HG03280 (cell line): ENCODE data around the gene BARD1.
"Not testable (repeated sequence)": the region's sequence is repeated elsewhere in the genome, so short reads cannot be mapped to it uniquely, and the experiment has no call there.

ENCODE experiments used
- ATAC-seq: cut with Tn5 transposase; IDR thresholded peaks from one replicate; pipeline ENCODE4 v1.9.1; 2021; ENCODE audit warnings: mild to moderate bottlenecking, moderate library complexity; ENCODE audit not compliant: unreplicated experiment

Gene BARD1

DNA sequence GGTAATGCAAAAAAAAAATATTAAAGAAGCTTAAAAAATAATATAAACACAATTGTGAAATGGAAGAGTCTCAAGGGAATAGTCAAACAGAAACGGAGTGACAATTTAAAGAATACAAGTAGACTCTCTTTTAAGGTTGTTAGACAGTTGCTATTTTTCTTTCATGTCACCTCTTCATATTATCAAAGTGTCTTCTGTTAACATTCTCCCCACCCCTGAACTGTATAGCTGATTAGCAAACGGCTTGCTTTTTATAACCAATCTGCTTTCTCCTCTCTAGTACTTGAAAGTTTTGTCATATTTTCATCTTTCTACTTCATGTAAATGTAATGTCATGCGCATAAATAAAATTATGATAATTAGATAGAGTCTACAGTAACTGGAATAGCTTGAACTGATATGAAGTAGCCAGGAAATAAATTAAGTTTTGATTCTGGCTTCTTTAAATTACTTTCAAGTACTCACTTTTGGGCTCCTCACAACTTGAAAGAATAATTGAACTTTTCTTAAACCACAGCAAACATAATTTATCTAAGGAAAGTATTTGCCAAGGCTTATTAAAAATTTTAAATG is 37.0 kb downstream of the BARD1 start:
- ATAC-seq, result no peak

DNA sequence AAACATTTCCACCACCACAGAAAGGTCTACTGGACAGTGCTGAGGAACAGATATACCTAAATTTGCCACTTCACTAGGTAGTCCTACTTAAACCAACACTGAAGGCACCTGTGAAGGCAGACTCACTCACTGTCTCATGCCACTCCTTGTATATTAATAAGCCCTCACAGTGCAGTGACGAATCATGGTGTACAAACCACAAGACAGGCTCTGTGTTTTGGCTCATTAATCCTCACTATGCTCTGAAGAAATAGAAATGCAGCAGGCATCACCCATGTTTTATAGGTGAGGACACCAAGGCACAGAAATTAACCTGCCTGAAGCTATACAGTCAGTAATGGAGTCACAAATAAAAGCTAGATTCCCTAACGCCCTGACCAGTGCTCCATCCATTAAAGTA is 44.3 kb downstream of the BARD1 start:
- ATAC-seq, result no peak

- no peak for ATAC-seq
Observed at GRCh38 chr2:214753455-214753854, 56.0 kb downstream of the BARD1 start.

- no peak for ATAC-seq
Observed at GRCh38 chr2:214750529-214750928, 59.0 kb downstream of the BARD1 start.

DNA sequence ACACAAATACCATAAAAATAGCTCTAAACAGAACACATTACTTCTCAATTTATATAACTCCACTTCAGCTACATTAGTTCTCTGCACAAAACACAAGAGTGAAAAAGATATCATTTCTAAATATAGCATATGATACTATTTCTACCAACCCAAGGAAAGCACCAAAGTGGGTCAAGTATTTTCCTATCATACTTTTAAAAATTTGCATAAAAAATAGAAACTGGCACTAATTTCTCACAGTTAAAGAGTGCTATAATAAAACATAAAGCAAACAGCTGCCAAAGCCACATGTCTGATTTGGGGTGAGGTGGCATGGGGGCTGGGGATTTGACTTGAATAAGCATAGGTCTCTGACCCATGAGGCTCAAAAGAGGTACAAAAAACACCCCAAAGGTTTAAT is 61.5 kb downstream of the BARD1 start:
- peak; percentile 52 for ATAC-seq

DNA sequence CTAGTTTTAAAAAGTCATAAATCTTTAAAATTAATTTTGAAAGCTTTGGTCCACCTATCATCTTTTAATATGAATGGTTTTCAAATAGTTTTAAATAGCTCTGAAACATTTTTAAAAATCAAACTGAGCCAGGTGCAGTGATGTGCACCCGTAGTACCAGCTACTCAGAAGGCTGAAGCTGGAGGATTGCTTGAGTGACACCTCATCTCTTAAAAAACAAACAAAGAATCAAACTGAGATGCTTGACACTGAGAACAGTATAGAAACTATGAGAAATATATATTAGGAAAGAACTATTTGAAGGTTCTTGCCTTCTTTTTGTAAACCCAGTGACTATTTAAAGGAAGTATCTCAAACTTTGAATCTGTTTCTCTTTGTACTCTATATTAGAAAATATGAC is 67.4 kb downstream of the BARD1 start:
- peak; percentile 52 for ATAC-seq

GRCh38 chr2:214740867-214741395 is 68.6 kb downstream of the BARD1 start:
- ATAC-seq, result no peak

DNA sequence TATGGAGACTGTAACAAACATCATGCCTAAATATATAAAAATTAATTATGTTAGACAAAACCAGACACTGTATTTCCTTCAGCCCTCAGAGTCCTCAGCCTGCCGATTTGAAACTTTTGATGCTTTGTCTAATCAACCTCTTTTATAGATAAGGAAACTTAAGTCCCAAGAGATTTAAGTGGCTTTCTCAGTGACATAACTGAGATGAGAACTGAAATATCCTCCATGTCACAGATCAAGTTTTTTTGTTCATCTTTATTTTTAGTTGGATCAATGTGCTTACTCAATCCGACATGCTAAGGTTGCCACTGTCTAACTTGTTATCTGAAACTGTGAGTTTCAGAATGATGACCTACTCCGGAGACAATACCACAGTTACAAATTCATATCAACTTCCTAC is 72.3 kb downstream of the BARD1 start:
- ATAC-seq, result peak; percentile 95

- no peak for ATAC-seq
Observed at GRCh38 chr2:214730800-214731407, 78.6 kb downstream of the BARD1 start.

DNA sequence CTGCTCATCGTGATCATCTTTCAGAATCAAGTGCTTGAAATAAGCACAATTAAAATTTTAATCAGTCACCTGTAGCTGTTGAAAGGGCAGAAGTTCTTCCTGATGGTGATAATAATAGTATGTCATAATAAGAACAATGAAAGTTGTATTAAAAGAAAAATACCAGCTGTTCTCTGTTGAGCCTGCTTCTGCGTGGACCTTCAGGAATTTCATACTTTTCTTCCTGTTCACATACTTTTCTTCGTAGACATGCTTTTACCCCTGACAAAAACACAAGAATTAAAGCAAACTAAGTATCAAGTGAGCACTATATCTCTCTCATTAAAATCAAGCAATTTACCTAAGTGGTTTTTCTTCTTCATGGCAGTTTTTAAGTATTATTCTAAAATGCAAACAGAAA is 79.2 kb downstream of the BARD1 start:
- ATAC-seq, result no peak

GRCh38 chr2:214724741-214725140 is 84.7 kb downstream of the BARD1 start:
- no peak for ATAC-seq

DNA sequence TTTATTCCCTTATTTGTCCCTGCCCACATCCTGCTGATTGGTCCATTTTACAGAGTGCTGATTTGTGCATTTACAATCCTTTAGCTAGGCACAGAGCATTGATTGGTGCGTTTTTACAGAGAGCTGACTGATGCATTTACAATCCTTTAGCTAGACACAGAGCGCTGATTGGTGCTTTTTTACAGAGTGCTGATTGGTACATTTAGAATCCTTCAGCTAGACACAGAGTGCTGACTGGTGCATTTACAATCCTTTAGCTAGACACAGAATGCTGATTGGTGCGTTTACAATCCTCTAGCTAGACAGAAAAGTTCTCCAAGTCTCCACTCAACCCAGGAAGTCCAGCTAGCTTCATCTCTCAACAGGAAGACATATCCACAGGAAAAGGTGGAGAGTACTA is 91.6 kb downstream of the BARD1 start:
- ATAC-seq, result not testable (repeated sequence)

DNA sequence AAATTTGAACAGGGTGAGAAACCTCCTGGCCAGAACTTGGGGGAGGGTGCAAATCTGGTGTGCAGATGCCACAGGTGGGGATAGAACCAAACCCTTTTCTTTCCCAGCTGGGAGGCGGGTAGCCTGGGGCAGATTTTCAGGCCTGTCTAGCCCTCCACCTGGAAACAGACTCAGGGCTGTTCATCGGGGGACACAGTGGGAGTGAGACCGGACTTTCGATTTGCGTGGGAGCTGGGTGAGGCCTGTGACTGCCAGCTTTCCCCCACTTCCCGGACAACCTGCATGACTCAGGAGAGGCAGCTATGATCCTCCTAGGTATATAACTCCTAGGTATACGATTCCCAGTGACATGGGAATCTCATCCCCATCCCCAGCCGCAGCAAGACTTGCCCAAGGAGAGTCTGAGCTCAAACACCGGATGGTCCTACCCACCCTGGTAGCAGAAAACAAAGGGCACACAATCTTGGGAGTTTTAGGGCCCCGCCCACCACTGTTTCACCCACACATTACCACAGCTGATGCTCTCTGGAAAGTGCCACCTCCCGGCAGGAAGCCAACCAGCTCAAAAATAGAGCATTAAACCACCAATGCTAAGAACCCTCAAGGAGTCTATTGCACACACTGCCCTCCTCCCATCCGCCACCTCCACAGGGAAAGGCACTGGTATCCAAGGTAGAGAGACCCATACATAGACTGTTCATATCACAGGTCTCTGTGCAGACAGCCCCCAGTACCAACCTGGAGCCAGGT is 92.5 kb downstream of the BARD1 start:
- ATAC-seq, result no peak

GRCh38 chr2:214715025-214715424 is 94.5 kb downstream of the BARD1 start:
- ATAC-seq, result no peak

- no peak for ATAC-seq
Observed at GRCh38 chr2:214713080-214713830, 96.2 kb downstream of the BARD1 start.

DNA sequence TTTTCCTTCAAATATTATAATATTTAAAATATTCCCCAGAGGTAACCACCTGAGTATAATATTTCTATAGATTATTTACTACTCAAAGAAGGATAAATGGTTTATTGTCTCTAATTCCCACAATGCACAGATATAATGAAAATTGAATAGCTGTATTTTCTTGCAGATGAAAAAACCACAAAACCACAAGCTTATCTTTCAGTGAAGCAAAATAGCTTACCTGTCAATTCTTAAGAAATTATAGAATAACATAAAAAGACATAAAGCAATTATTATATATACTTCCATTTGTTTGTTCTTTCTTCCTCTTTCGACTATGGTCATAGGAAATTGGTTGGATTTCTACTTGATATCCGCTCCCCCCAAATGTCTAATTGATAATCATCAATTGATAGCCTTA is 98.8 kb downstream of the BARD1 start:
- no peak for ATAC-seq

GRCh38 chr2:214706986-214707385 is 102.5 kb downstream of the BARD1 start:
- no peak for ATAC-seq

DNA sequence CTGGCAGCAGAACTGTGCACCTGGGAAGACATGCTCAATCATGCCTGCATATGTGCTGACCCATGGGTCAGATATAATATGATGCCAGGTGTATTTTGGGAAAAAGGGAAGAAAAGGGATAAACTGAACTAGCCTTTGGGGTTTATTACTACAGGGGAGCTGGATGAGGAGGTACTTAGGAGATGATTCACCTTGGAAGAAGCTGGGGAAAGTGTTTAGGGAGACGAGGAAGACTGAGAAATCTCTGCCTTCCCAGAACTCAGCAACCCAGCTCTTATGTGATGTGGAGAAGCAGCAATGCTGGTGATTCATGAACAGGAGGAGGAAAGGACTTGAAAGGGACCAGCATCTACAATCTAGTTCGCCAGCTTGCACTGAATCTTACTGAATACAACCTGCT is 110.2 kb downstream of the BARD1 start:
- ATAC-seq, result no peak

DNA sequence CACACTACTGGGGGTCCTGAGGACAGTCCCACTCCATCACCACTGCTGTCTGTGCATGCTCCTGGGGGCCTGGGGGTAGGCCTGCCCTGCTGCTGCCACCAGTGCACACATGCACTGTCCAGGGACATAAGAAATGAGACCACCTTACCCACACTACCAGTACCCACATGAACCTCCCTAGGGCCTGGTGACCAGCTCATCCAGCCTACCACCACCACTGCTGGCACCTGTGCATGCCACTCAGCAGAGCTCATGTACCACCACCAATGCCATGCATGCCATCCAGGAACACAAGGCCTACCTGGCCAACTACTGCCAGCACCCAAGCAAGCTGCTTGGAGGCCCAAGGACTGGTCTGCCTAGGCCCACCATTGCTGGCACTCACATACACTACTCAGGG is 112.8 kb downstream of the BARD1 start:
- ATAC-seq, result no peak

GRCh38 chr2:214695789-214696188 is 113.7 kb downstream of the BARD1 start:
- ATAC-seq, result no peak

- peak; percentile 82 for ATAC-seq
Observed at GRCh38 chr2:214683557-214683956, 125.9 kb downstream of the BARD1 start.
